ENCODE measurements around the gene SLC39A10.
"Not testable (repeated sequence)": the region's sequence is repeated elsewhere in the genome, so short reads cannot be mapped to it uniquely, and the experiment has no call there.

The SLC39A10 gene

DNA sequence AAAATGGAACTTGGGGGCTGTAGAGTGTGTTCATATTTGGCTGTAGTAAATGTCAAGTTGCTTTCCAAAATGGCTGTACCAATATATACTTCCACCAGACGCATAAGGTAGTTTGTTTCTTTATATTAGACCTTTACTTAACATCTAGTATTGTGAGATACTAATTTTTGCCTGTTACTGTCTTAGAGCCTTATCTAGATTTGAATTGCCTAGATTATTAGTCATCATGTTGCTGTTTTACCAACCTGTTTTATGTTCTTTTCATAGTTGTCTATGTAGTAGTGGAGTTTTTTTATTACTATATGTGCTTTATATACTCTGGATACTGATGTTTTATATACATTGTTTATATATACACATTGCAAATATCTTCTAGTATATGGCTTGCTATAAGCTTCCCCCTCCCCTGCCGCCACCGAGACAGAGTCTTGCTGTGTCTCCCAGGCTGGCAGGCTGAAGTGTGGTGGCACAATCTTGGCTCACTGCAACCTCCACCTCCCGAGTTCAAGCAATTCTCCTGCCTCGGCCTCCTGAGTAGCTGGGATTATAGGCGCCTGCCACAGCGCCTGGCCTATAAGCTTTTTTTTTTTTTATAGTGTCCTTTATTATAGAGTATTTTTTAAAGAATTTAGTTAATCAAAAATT is 18.9 kb downstream of the SLC39A10 start:
- no peak for DNase-seq

DNA sequence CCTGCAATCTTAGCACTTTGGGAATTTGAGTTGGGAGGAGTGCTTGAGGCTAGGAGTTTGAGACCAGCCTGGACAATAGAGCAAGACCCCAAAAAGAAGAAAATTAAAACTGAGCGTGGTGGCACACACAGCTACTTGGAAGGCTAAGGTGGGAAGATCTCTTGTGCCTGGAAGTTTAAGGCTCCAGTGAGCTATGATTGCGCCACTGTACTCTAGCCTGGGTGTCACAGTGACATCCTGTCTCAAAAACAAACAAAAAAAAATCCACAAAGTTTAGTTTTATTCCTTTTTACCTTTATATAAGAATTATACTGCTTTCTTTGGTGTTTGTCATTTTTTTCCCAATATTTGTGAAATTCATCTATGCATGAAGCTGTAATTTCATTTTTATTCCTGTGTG is 20.3 kb downstream of the SLC39A10 start:
- no peak for DNase-seq

DNA sequence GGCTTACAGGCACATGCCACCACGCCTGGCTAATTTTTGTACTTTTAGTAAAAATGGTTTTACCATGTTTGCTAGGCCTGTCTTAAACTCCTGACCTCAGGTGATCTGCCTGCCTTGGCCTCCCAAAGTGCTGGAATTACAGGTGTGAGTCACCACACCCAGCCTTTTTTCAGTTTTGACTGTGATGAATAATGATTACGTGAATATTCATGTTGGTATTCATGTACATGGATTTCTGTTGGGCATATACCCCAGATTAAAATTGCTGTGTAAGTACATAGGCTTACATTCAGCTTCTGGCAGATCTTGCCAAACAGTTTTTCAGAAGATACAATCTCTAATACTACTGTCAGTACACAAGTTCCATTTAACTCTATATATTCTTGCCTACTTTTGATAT is 20.9 kb downstream of the SLC39A10 start:
- DNase-seq: no peak

DNA sequence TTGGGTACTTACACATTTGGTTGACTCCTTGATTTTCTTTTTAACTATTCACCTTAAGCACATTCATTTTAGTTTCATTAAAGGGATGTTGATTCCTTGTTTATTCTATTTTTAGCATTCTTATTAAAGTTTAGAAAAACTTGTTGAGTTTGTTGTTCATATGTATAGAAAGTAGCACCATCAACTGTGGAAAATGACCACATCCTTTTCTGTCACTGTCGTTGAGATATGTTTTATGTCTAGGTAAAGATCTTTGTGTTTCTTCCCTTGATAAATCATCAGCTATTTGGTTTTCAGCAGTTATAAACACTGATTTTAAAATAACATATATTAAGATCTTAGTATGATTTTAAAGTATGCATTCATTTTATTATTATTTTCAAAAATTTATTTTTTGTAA is 25.1 kb downstream of the SLC39A10 start:
- no peak for DNase-seq

DNA sequence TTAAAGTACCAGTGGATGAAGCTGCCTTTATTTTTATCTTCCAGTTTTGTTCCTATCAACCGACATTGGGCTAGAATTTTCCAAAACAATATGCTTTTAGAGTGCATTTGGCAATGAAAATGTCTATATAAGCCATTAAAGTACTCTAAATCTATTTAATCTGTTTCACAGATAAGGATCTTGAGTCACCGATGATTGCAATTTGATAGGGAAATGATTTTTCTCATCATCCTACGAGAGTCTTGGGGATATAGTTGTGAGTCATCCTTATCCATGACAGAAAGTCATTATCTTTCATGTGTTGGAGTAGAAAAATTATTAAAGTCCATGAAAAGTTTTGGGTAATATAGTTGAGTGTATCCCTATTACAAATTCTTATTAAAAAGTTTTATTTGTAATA is 26.1 kb downstream of the SLC39A10 start:
- no peak for DNase-seq

DNA sequence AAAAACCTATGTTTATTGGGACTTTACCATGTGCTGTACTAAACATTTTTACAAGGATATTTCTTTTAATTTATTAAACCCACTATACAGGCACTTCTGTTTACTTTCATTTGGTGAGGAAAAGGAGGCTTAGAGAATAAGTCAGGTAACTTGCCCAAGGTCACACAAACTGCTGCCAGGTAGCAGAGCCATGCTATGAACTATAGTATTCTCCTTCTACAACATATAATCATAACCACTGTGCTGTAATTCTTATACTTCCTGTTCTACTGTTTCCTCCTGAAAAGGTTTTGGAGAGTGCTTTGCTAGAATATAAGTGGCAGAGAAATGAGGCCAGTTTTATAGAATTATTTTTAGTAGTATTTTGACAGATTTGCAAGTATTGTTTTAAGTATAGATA is 29.5 kb downstream of the SLC39A10 start:
- no peak for DNase-seq

DNA sequence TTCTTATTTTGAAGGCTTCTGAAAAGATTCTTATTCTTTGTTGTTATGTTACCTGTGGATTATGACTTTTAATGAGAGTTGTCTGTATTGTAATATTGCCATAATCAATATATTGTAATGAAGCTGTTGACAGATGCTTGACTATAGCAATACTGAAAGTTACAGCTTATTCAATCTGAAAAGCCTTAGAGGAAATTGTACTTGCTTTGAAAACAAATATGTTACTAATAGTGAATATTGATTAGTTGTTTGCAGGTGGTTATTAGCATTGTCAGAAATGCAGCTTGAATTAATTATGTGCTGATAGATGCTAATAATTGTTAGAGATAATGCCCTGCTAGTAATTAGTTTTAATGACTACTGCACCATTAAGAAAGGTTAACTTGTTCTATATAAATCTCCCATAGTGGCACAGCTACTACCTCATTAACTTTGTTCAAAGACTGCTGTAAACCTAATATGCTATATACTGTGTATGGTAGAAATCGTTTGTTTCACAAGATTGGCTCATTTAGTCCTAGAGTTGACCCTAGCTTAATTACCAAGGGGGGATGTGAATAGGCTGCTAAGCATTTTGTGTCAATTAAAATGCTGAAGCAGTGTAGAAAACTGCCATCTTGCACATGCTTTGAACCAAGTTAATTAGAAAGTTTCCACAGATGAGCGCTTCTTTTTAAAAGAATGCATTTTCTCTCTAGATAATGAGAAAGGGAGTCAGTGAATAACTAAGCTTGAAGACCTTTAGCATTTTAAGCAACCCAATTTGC is 30.5 kb downstream of the SLC39A10 start:
- DNase-seq: no peak

DNA sequence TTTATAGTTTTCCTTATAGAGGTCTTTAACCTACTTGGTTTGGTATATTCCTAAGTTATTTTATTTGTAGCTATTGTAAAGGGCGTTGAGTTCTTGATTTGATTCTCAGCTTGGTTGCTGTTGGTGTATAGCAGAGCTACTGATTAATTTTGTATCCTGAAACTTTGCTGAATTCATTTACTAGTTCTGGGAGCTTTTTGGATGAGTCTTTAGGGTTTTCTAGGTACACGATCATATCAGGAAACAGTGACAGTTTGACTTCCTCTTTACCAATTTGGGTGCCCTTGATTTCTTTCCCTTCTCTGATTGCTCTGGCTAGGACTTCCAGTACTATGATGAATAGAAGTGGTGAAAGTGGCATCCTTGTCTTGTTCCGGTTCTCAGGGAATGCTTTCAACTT is 35.5 kb downstream of the SLC39A10 start:
- DNase-seq: not testable (repeated sequence)

DNA sequence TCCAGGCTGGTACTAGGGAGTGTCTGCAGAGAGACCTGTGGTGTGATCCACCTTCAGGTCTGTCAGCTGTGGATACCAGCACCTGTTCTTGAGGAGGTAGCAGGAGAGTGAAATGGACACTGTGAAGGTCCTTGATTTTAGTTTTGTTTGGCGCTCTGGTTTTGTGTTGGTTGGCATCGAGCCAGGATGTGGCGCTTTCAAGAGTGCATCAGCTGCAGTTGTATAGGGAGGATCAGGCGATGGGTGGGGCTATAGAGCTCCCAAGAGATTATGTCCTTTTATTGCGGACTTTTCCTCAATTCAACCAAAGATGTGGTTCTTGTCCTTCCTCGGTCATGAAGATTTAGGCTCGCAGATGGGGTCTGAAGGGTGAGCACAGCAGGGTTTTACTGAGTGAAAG is 37.5 kb downstream of the SLC39A10 start:
- DNase-seq: no peak

DNA sequence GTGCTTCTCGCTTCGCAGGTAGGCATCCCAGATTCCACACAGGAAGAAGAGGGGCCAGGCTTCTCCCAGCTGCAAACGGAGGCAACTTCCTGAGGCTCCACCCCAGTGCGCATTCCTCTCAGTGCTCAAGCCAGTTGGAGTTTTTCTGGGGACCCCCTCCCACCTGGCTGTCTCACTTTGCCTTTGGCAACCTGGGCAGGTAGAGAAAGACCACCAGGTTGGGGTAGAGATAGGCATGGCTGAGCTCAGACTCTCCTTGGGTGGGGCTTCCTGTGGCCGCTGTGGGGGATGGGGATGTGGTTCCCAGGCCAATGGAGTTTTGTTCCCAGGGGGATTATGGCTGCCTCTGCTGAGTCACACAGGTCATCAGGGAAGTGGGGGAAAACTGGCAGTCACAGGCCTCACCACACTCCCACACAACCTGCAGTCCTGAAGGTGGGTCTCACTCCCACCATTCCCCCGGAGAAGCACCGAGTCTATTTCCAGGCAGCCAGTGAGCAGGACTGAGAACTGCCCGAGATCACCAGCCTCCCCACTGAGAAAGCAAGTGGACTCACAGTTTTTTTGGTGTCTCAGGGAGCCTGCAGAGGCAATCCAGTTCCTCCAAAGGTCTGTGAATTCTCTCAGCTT is 38.1 kb downstream of the SLC39A10 start:
- no peak for DNase-seq

DNA sequence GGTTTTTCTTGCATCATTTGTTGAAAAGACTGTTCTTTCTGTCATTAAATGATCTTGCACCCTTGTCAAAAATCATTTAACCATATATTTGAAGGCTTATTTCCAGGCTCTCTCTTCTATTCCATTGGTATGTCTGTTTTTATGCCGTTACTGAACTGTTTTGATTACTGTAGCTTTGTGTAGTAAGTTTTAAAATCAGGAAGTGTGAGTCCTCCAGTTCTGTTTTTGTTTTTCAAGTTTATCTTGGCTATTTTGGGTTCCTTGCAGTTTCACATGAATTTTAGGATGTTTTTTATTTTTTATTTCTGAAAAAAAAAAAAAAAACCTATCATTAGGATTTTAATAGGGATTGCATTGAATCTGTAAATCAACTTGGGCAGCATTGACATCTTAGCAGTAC is 39.0 kb downstream of the SLC39A10 start:
- DNase-seq: no peak

DNA sequence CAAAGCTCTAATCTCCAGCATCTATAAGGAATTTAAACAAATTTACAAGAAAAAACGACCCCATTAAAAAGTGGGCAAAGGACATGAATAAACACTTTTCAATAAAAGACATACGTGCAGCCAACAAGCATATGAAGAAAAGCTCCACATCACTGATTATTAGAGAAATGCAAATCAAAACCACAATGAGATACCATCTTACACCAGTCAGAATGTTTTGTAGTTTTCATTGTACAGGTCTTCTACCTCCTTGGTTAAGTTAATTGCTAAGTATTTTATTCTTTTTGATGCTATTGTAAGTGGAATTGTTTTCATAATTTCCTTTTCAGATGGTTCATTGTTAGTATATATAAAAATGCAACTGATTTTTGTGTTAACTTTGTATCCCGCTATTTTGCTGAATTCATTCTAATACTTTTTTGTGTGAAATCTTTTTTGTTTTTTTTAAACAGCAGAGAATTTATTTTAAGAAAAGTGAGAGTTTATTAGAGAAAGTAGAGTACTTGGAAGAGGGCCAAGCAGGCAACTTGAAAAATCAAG is 40.7 kb downstream of the SLC39A10 start:
- DNase-seq: no peak

DNA sequence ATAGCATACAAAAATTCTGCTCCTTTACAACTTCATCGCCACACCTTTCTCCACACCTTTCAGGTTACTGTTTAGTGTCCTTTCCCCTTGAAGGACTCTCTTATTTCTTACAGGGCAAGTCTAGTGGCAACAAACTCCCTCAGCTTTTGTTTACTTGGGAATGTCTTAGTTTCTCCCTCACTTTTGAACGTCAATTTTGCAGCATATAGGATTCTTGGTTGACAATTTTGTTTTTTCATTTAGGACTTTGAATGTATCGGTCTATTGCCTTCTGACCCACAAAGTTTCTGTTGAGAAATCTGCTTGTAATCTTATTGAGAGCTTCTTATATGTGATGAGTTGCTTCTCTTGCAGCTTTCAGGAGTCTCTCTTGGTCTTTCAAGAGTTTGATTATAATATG is 43.5 kb downstream of the SLC39A10 start:
- DNase-seq: no peak

DNA sequence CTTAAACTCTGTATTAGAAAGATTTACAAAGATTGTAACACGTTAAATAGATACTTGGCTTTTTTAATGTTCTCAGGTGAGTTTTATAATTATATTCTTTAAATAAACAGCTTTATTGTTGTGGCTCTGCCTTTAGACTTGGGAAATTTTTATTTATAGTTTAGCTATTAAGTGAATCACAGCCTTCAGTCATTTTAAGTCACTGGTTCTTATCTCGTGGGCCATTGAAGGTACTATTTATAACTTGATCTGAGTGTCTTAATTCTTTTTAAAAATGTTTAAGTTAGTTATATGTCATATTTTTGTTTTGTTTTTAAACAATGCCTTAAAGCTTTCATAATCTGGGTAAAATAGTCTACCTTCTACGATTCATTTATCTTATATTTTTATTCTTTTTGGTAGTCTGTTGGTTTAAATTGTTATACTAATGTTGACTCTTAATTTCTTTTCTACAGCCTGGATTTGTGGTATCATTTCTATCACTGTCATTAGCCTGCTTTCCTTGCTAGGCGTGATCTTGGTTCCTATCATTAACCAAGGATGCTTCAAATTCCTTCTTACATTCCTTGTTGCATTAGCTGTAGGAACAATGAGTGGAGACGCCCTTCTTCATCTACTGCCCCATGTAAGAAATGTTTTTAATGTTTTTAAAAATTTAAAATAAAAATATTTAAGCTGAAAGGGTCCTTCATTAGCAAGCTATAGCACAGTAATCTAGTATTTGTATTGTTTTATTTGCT is 49.3 kb downstream of the SLC39A10 start:
- DNase-seq: no peak

DNA sequence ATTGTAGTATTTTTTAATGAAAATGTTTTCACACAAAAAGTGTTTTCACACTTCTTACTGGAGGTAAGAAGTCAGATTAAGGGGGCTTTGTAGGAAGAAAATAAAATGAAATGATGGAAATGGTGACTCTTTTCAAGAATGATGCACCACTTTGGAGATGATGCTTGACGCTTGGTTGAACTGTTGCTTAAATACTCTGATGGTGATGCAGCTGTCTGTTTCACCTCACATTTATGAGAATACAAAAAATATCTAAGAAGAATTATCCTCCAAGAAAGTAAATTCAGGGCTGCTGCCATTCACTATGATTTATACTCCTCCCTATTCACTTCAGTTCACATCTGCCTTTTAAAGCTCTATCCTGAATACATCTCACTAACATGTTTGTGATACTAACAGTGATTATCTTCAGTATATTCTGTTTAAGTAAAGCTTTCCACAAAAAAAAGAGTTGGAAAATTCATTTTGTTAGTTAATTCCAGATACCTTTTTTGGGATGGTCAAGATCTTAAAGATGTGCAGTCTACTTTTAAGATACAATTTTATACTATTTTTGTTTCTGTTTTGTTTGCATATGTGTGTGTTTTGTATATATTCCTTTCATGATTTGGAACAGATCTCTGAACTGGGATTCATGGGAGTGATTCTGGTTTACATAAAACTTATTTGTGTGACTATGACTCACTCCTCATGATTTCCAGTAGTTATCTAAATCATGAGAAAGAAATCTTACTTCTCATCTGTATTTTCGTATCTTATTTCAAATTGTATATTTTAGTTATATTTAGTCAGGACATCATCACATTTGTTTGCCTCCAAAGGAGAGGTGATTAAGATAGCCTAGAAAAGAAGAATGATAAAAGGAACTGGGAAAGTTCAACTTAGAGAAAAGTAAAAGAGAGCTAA is 53.1 kb downstream of the SLC39A10 start:
- no peak for DNase-seq

DNA sequence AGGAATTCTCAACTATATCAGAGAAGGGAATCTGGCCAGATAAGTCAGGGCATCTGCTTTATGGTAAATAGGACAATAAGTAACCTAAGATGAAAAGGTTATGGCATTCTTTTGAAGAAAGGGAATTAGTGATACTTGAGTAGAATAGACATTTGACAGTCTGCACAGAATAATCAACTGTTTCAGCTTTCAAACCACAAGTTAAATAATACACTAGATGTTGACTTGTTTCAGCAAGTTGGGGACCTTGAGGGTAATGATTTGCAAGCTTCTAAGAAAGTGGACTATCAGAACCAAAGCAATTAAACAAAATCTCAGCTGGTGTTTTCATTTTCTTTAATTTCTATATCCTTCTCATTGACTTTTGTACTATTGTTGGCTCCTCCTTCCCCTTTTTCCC is 54.5 kb downstream of the SLC39A10 start:
- DNase-seq: no peak

DNA sequence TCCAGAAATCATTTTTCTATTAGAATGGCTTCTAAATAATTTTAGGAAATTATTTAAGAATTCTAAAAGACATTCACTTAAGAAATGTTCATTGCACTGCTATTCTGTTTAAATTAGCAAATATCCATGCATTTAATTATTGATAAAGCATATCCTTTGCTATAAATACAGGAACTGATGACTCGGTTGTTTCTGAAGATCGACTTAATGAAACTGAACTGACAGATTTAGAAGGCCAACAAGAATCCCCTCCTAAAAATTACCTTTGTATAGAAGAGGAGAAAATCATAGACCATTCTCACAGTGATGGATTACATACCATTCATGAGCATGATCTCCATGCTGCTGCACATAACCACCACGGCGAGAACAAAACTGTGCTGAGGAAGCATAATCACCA is 59.4 kb downstream of the SLC39A10 start:
- DNase-seq: no peak

DNA sequence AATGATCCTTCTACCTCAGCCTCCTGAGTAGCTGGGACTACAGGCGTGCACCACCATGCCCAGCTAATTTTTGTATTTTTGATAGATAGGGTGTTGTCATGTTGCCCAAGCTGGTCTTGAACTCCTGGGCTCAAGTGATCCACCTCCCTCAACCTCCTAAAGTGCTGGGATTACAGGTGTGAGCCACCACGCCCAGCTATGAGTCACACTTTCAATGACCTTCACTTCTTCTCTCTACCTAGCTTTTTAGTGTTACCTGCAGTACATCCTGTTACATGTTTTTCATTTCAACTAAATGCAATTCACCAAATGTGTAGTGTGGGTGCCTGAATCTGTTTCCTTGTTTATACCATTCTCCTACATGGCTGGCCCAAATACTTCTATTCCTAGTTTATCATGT is 64.0 kb downstream of the SLC39A10 start:
- DNase-seq: no peak

DNA sequence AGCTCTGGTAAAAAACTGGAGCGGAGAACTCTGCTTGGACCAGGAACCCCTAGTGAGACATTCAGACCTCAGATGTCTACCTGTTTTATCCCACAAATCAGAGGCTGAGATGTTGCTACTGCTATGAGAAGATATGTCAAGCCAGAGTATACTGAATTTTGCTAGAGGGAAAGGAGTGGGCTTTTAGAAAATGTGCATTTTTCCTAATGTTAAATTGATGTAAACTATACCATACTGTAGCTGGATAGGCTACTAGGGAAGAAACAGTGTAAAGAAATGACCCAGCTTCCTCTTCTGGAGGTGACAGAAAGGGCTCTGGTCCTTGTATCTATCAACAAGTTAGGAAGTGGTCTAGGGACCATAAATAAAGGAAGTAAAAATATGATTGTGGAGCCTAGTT is 65.0 kb downstream of the SLC39A10 start:
- no peak for DNase-seq

DNA sequence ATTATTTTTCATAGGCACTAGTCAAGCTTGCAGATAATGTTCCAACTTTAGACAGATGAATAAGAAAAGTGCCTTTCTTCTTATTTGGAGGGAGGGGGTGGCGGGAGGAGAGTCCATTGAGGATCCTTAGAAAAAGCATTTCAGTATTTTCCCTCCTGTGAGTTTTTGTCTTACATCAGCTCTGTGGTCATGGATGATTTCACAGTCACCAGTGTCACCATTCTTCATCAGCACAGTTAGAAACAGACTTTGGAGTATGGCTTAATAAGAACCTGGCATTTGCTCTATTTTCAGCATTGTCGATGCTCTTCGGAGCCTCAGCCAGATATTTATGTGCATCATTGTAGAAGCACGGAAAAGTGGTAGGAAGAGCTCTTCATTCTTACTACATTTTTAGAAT is 70.1 kb downstream of the SLC39A10 start:
- DNase-seq: no peak

DNA sequence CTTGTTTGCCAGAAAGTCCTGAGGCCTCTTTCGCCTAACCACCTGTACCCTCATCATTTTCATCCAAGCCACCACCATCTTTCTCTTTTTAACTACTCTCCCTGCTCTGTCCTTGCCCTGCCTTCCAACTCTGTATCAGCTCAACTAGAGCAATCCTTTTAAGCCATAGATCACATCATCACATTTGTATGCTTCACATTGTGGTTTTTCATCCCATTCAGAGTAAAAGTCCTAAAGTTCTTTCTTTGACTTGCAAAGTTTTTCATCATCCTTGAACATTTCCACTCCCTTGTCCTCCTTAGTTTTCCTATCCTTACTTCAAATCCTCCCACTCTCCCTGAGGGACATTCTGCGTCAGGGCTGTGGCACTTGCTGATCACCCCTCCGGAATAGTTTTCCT is 73.9 kb downstream of the SLC39A10 start:
- no peak for DNase-seq

DNA sequence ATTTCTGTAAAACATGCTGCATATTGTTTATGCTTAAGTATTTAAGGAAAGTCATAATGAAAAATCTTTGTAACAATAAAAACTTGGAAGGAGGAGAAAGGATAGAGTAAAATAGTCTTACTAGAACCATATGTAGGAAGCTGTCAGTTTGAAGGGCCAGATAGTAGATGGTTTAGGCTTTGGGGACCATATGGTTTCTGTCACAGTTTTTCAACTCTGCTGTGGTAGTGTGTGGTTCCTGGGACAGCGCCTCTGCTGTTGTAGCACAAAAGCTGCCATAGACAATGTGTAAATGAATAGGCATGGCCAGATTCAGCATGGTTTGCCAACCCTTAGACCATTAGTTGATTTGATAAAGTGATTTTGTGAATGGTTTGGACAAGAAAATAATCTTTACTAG is 75.5 kb downstream of the SLC39A10 start:
- DNase-seq: no peak

Measured in CD4-positive, alpha-beta T cell treated with Interleukin-15 for 1 hour (primary cell).